ENCODE data around the gene TMEM14A. TPM values are rescaled to one million over a fixed set of nuclear protein-coding genes. Genes with fewer than 3 reads are reported as not detected.
A peak's percentile ranks its signal among the peaks of the same experiment; 100 is the strongest.

Gene TMEM14A
- total RNA-seq, 1 experiment from 2014 or later = 7.3 TPM

DNA sequence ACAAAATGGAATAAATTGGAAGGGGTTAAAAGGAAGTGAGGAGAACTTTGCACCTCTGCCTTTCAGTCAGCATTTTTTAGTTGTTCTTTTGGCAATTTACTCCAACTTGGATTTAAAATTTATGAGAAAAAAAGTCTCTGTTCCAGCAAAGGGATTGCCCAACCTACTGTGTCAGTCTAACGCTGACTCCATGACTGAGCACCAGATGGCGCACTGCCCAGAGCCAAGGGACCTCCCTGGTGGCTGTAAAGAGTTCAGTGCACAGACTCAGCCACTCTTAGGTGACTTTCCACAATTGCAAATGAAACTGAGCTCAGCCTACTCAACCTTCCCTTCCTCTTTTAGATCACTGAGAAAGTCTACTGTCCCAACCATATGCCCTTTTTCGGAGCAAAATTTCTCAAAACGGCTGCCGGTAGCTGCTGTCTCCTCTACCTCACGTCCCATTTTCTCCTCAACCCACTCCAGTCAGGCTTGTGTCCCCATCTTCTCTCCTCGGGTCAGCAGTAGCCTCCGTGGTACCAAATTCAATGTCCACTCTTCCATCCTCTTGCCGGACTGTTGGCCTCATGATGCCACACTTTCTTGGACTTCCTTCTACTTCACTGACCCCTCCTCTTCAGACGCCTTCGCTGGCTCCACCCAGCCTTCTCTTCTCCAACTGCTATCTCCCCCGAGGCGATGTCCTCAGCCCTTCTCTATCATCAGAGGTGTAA is 53.7 kb downstream of the TMEM14A start:
- TF ChIP-seq CTCF (conservative IDR thresholded peaks at IDR 0.05) = peak; percentile 92
- Mint-ChIP-seq H3K27ac (no peak overlapping the region), H3K27me3 (ENCODE audit: low read depth) (peaks cover 2% of the 10 kb centered on the region; the same call in 1 of the 2 replicates), H3K4me3 (no peak overlapping the region), H3K9me3 (no peaks in the 10 kb centered on the region), H3K4me1 (peaks cover 18 to 22% of the 10 kb centered on the region in 2 experiments), H3K36me3 (ENCODE audit: insufficient read depth in 1 of 3, low read depth in 3 of 3) (no peaks in the 10 kb centered on the region)
- Histone ChIP-seq H2BK12ac (ENCODE audit: insufficient read length, low read depth, low read length) (no peak overlapping the region), H3K56ac (ENCODE audit: insufficient read length, low read depth, low read length) (no peak overlapping the region), H2AK5ac (ENCODE audit: insufficient read length, low read length) (no peak overlapping the region), H2BK120ac (ENCODE audit: low read depth, low read length, poor library complexity, severe bottlenecking) (no peak overlapping the region), H4K20me1 (ENCODE audit: control insufficient read depth, insufficient read depth, insufficient read length) (no peaks in the 10 kb centered on the region), H3K18ac (ENCODE audit: insufficient read length, low read depth, low read length) (no peak overlapping the region), H2BK20ac (ENCODE audit: low read depth, low read length, poor library complexity, severe bottlenecking) (no peak overlapping the region), H2AFZ (ENCODE audit: low read length) (no peak overlapping the region), H3K79me1 (ENCODE audit: insufficient read depth, low read depth, low read length, poor library complexity, severe bottlenecking) (no peaks in the 10 kb centered on the region), H4K8ac (replicated peaks; ENCODE audit: insufficient read length, low read depth, low read length) (no peak overlapping the region), H3K4me1 (ENCODE audit: insufficient read depth, low read length) (no peaks in the 10 kb centered on the region), H3K9ac (ENCODE audit: extremely low read depth, insufficient read length, low read length) (no peak overlapping the region), H3K27ac (ENCODE audit: insufficient read length, low read depth, low read length) (no peak overlapping the region), H3K4me2 (ENCODE audit: insufficient read depth, insufficient read length, low read length) (no peak overlapping the region), H3K79me2 (ENCODE audit: insufficient read depth, low read length) (no peaks in the 10 kb centered on the region), H3K27me3 (ENCODE audit: insufficient read depth, low read length) (no peaks in the 10 kb centered on the region), H3K23me2 (ENCODE audit: insufficient read length, low read depth, low read length, poor library complexity, severe bottlenecking) (no peaks in the 10 kb centered on the region), H3T11ph (ENCODE audit: low read length) (no peak overlapping the region), H3K9me3 (ENCODE audit: control insufficient read depth, low read depth, low read length) (no peaks in the 10 kb centered on the region), H3K23ac (ENCODE audit: insufficient read length, low read depth, low read length) (no peak overlapping the region), H2BK5ac (ENCODE audit: insufficient read length, low read length) (no peak overlapping the region), H4K5ac (ENCODE audit: insufficient read length, low read depth, low read length) (no peak overlapping the region), H3K4ac (ENCODE audit: low read depth, low read length) (no peak overlapping the region), H4K91ac (ENCODE audit: insufficient read length, low read depth, low read length) (no peak overlapping the region), H3K14ac (ENCODE audit: insufficient read depth, low read length) (no peak overlapping the region), H2BK15ac (ENCODE audit: low read depth, low read length) (no peak overlapping the region)
- whole genome bisulfite sequencing (ENCODE audit: extremely low coverage, insufficient read length, low lambda C conversion rate) = no CpG with 5 or more reads among the region's 13 CpGs
- peak; percentile 71 for DNase-seq
